Cardiac muscle cell (in vitro differentiated cells and primary cell): ENCODE results near the gene PLPP3. TPM values are rescaled to one million over a fixed set of nuclear protein-coding genes. Genes with fewer than 3 reads are reported as not detected.

Experiments
- DNase-seq, 2 donors: peaks; one replicate each; pipeline versions ENCODE4 v3.0.0 to v3.0.0-alpha.2; 2010 to 2017; ENCODE audit warnings: low read depth in 1 of 2, low spot score in 1 of 2
- H3K27ac ChIP-seq: fragments of 200-600 bp; sonication (generic); 2 replicates; pipeline ENCODE4 v1.5.1; 2016
- H3K27me3 ChIP-seq: fragments of 200-600 bp; sonication (generic); 2 replicates; pipeline ENCODE4 v1.6.0; 2016; ENCODE audit warnings: control low read depth
- H3K36me3 ChIP-seq: fragments of 200-600 bp; sonication (generic); 2 replicates; pipeline ENCODE4 v1.5.1; 2016; ENCODE audit warnings: control low read depth
- H3K4me1 ChIP-seq: fragments of 200-600 bp; sonication (generic); 2 replicates; pipeline ENCODE4 v1.8.1; 2017; ENCODE audit warnings: low read depth, mild to moderate bottlenecking, mixed run types
- H3K4me3 ChIP-seq: fragments of 200-600 bp; sonication (generic); 2 replicates; pipeline ENCODE4 v1.5.1; 2016; ENCODE audit warnings: mild to moderate bottlenecking
- H3K9me3 ChIP-seq: fragments of 200-600 bp; sonication (generic); 2 replicates; pipeline ENCODE4 v1.5.1; 2017; ENCODE audit warnings: low read depth, mild to moderate bottlenecking, control low read depth
- polyA plus RNA-seq: library from polyadenylated mRNA; unstranded; fragments of >200 nt; fragmentation: Nextera tagmentation; extraction: Ambion mirVana; gene quantifications from 2 replicates; pipeline ENCODE4 v1.2.1, GENCODE V29; 2016
- total RNA-seq: library from RNA; depleted of rRNA; stranded (reverse); fragments of >200 nt; gene quantifications from 2 replicates; pipeline ENCODE4 v1.2.3, GENCODE V29; 2016
- TF ChIP-seq, protein P1 (sequence below): IDR thresholded peaks from 2 replicates; pipeline ENCODE4 v1.5.1; 2012; ENCODE audit warnings: low read depth, mild to moderate bottlenecking, low read length

The PLPP3 gene
- total and polyA plus RNA-seq, 2 experiments from 2014 or later: 41.4 to 58.2 TPM

DNA sequence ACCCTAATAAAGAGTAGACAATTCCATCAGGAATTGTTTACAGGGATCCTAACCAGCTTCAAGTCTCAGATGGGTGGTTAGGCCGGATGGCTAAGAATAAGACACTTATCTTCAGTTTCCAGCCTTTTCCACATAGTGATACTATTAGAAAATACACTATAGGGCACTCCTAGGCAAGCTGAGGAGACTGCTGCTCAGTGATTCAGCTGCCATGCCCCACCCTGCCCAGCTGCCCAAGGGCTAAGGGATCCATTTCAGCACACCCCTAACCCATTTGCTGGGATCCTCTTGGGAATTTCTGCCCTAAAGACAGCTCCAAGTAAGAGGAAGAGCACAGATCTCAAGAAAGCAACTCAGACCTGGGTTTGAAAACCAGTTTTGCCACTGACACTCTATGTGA is 31.9 kb downstream of the PLPP3 start:
- H3K4me1 ChIP-seq: peaks cover 9% of the 10 kb centered on the region
- H3K9me3 ChIP-seq: no peaks in the 10 kb centered on the region
- no peak overlapping the region for H3K27ac ChIP-seq
- DNase-seq: no peak
- TF ChIP-seq, protein P1, sequence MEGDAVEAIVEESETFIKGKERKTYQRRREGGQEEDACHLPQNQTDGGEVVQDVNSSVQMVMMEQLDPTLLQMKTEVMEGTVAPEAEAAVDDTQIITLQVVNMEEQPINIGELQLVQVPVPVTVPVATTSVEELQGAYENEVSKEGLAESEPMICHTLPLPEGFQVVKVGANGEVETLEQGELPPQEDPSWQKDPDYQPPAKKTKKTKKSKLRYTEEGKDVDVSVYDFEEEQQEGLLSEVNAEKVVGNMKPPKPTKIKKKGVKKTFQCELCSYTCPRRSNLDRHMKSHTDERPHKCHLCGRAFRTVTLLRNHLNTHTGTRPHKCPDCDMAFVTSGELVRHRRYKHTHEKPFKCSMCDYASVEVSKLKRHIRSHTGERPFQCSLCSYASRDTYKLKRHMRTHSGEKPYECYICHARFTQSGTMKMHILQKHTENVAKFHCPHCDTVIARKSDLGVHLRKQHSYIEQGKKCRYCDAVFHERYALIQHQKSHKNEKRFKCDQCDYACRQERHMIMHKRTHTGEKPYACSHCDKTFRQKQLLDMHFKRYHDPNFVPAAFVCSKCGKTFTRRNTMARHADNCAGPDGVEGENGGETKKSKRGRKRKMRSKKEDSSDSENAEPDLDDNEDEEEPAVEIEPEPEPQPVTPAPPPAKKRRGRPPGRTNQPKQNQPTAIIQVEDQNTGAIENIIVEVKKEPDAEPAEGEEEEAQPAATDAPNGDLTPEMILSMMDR: no peak
- no peaks in the 10 kb centered on the region for H3K27me3 ChIP-seq
- H3K36me3 ChIP-seq: no peaks in the 10 kb centered on the region
- H3K4me3 ChIP-seq: no peak overlapping the region

DNA sequence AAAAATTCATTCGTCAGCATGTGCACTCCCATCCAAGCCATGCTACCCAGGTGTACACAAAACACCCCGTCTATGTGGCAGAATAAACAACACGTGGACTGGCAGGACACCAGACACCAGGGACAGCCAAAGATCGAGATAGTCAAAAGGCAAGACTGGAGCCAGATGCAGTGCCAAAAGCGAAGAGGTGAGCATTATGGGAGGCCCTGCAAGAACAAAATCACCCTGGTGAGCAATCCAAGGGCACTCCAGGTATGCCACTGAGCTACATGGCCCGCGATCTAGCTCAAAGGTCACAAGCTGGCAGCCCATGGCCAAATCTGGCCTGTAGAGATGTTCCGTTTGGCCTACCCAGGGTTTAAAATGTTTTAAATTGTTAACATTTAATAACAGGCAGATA is 33.7 kb downstream of the PLPP3 start:
- no peak overlapping the region for H3K27ac ChIP-seq
- no peak for DNase-seq
- no peak overlapping the region for H3K4me3 ChIP-seq
- H3K27me3 ChIP-seq: no peaks in the 10 kb centered on the region
- no peaks in the 10 kb centered on the region for H3K36me3 ChIP-seq
- H3K9me3 ChIP-seq: no peaks in the 10 kb centered on the region
- TF ChIP-seq, protein P1: no peak
- peaks cover 9% of the 10 kb centered on the region for H3K4me1 ChIP-seq

DNA sequence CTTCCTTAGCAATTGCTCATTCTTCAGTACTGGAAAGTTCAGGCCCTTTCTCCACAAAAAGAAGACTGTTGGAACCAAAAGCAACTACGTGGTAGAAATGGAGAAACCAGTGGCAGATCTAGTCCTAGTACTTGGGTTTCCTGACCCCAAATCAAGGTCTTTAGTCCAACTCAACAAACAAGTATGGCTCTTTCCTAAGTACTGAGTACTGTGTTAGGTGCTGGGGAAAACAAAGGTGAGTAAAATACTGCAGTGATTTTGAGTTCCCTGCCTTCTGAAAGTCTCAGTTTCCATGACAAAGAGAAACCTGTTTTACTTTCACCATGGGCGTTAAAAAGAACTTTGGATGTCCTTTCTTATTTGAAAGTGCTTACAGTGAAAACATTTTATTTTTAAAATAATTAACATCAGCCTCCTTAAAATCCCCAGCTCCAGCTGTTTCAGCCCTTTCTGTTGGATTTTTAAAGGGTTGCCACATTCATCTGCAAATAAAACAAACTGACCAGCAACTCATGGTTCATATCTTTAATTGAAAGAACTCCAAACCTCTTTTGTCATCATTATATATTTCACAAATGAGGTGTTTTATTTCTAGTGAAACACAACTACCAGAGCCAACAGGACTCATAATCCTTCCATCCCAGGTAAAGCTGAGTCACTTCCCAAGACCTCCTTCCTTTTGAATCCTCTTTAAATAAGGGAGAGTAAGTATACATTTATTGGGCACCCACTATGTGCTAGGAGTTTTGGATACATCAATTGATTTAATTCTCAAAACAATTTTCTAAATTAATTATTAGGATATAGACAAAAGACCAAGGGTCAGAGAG is 35.4 kb downstream of the PLPP3 start:
- Histone ChIP-seq H3K4me1 (peaks cover 9% of the 10 kb centered on the region), H3K36me3 (no peaks in the 10 kb centered on the region)
- TF ChIP-seq, protein P1: no peak

DNA sequence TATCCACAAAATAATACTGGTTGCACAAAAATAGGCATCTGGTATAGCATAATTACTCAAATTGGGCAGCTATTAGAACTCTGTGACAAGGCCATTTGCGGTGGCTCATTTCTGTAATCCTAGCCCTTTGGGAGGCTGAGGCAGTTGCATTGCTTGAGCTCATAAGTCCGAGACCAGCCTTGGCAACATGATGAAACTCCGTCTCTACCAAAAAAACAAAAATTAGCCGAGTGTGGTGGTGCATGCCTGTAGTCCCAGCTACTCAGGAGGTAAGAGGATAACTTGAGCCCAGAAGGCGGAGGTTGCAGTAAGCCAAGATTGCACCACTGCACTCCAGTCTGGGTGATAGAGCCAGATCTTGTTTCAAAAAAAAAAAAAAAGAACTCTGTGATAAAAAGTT is 36.7 kb downstream of the PLPP3 start:
- no peak for DNase-seq
- H3K9me3 ChIP-seq: no peaks in the 10 kb centered on the region
- H3K4me3 ChIP-seq: no peak overlapping the region
- H3K27ac ChIP-seq: no peak overlapping the region
- no peaks in the 10 kb centered on the region for H3K27me3 ChIP-seq
- TF ChIP-seq, protein P1: no peak
- H3K4me1 ChIP-seq: peaks cover 9% of the 10 kb centered on the region
- no peaks in the 10 kb centered on the region for H3K36me3 ChIP-seq

More for the DNA sequence above, 35.4 kb downstream of the PLPP3 start:
- DNase-seq: no peak
- no peaks in the 10 kb centered on the region for H3K27me3 ChIP-seq
- H3K4me3 ChIP-seq: no peak overlapping the region
- H3K9me3 ChIP-seq: no peaks in the 10 kb centered on the region
- no peak overlapping the region for H3K27ac ChIP-seq

DNA sequence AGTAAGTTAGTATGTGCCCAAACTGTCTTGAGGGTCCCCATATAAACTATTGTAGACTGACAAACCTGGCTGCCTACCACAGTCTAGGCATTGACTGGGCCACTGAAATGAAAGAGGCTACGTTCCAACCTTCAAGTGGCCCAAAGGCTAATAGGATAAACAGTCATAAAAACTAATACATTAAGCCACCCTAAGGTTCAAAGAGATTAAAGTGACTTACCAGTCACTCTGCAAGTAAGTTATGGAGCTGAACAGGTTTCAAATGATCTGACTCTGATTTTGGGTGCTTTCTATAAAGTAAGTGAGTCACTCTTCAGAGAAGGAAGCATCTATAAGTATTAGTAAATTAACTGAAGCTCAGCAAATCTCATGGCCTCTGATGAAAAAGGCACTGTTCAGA is 38.0 kb downstream of the PLPP3 start:
- Histone ChIP-seq H3K9me3 (no peaks in the 10 kb centered on the region), H3K27me3 (no peaks in the 10 kb centered on the region), H3K36me3 (no peaks in the 10 kb centered on the region), H3K27ac (no peak overlapping the region), H3K4me1 (peaks cover 9% of the 10 kb centered on the region), H3K4me3 (no peak overlapping the region)
- TF ChIP-seq, protein P1: no peak
- no peak for DNase-seq
